MM.1S (cell line): ENCODE measurements around the gene MAML3.

Experiments
- CTCF ChIP-seq: fragments of 300-600 bp; sonication (generic); IDR thresholded peaks from 2 replicates; pipeline ENCODE4 v1.5.1; 2016; ENCODE audit warnings: antibody characterized with exemption, low read length, mixed read lengths
- EZH2phosphoT487 ChIP-seq: fragments of 300-600 bp; sonication (generic); IDR thresholded peaks from 2 replicates; pipeline ENCODE4 v1.6.1; 2018; ENCODE audit warnings: antibody characterized with exemption, low read length

GRCh38 chr4:139853309-139853708 is 300.7 kb downstream of the MAML3 start:
- TF ChIP-seq CTCF, result no peak
- TF ChIP-seq EZH2phosphoT487, result no peak
